ENCODE measurements around the gene SLC16A4.

SLC16A4 gene

GRCh38 chr1:110360431-110360830 is 30.4 kb downstream of the SLC16A4 start:
- DNase-seq (ENCODE audit: low read depth, low spot score) = no peak

- DNase-seq (ENCODE audit: low read depth, low spot score) = peak; percentile 29
These were observed 34.4 kb downstream of the SLC16A4 start for GRCh38 chr1:110356379-110356778.

- DNase-seq (ENCODE audit: low read depth, low spot score) = no peak
These were observed 35.5 kb downstream of the SLC16A4 start for GRCh38 chr1:110355321-110355720.

GRCh38 chr1:110350360-110350759 is 40.5 kb downstream of the SLC16A4 start:
- DNase-seq (ENCODE audit: low read depth, low spot score) = no peak

GRCh38 chr1:110348771-110349170 is 42.1 kb downstream of the SLC16A4 start:
- no peak for DNase-seq (ENCODE audit: low read depth, low spot score)

GRCh38 chr1:110348050-110348449 is 42.8 kb downstream of the SLC16A4 start:
- DNase-seq (ENCODE audit: low read depth, low spot score) = no peak

- DNase-seq (ENCODE audit: low read depth, low spot score) = no peak
These were observed 43.5 kb downstream of the SLC16A4 start for GRCh38 chr1:110347182-110347893.

- DNase-seq (ENCODE audit: low read depth, low spot score) = no peak
These were observed 44.1 kb downstream of the SLC16A4 start for GRCh38 chr1:110346690-110347089.

- DNase-seq (ENCODE audit: low read depth, low spot score) = no peak
These were observed 45.3 kb downstream of the SLC16A4 start for GRCh38 chr1:110345480-110345879.

- no peak for DNase-seq (ENCODE audit: low read depth, low spot score)
These were observed 46.7 kb downstream of the SLC16A4 start for GRCh38 chr1:110344152-110344551.

- no peak for DNase-seq (ENCODE audit: low read depth, low spot score)
These were observed 47.6 kb downstream of the SLC16A4 start for GRCh38 chr1:110343249-110343648.

GRCh38 chr1:110341872-110342331 is 48.9 kb downstream of the SLC16A4 start:
- no peak for DNase-seq (ENCODE audit: low read depth, low spot score)

GRCh38 chr1:110341146-110341871 is 49.5 kb downstream of the SLC16A4 start:
- DNase-seq (ENCODE audit: low read depth, low spot score) = no peak

- no peak for DNase-seq (ENCODE audit: low read depth, low spot score)
These were observed 50.7 kb downstream of the SLC16A4 start for GRCh38 chr1:110340207-110340468.

- peak; percentile 75 for DNase-seq (ENCODE audit: low read depth, low spot score)
These were observed 51.2 kb downstream of the SLC16A4 start for GRCh38 chr1:110339407-110340206.

GRCh38 chr1:110338886-110339406 is 51.9 kb downstream of the SLC16A4 start, which contains the start of gene RBM15:
RBM15 (plus strand) TSS chr1:110339377; CDS start chr1:110339406, 29 bp downstream.
- peak; percentile 100 for DNase-seq (ENCODE audit: low read depth, low spot score)

GRCh38 chr1:110338309-110338885 is 52.4 kb downstream of the SLC16A4 start:
- DNase-seq (ENCODE audit: low read depth, low spot score) = peak; percentile 93

GRCh38 chr1:110337704-110338308 is 53.0 kb downstream of the SLC16A4 start:
- DNase-seq (ENCODE audit: low read depth, low spot score) = no peak

GRCh38 chr1:110336300-110337039 is 54.4 kb downstream of the SLC16A4 start:
- peak; percentile 66 for DNase-seq (ENCODE audit: low read depth, low spot score)

- DNase-seq (ENCODE audit: low read depth, low spot score) = no peak
These were observed 55.6 kb downstream of the SLC16A4 start for GRCh38 chr1:110335265-110335664.

GRCh38 chr1:110328700-110329099 is 62.1 kb downstream of the SLC16A4 start:
- DNase-seq (ENCODE audit: low read depth, low spot score) = no peak
